ENCODE data around the gene PGBD5. TPM values are rescaled to one million over a fixed set of nuclear protein-coding genes. Genes with fewer than 3 reads are reported as not detected.

Gene PGBD5
- total RNA-seq, 4 donors from 2014 or later = 1.0 to 4.5 (median 1.9) TPM

DNA sequence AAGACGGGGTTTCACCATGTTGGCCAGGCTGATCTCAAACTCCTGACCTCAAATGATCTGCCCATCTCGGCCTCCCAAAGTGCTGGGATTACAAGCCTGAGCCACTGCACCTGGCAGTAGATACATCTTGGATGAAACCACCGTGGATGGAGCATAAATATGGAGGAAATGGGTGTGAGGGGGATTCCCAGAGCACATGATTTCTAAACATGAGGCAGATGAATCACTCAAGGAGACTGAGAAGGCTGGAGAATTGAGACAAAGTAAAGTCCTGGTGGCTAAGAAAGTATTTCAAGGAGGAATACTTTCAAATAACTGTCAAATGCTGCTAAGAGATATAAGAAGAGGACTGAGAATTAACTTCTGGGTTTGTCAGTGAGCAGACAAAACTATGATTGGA, 5.4 kb upstream of the PGBD5 start:
- no peaks in the 10 kb centered on the region for H3K4me1 ChIP-seq
- ATAC-seq (no peak), DNase-seq (no peak)
- no peak for TF ChIP-seq POLR2A (IDR thresholded peaks at IDR 0.05)
- TF ChIP-seq, protein P1, sequence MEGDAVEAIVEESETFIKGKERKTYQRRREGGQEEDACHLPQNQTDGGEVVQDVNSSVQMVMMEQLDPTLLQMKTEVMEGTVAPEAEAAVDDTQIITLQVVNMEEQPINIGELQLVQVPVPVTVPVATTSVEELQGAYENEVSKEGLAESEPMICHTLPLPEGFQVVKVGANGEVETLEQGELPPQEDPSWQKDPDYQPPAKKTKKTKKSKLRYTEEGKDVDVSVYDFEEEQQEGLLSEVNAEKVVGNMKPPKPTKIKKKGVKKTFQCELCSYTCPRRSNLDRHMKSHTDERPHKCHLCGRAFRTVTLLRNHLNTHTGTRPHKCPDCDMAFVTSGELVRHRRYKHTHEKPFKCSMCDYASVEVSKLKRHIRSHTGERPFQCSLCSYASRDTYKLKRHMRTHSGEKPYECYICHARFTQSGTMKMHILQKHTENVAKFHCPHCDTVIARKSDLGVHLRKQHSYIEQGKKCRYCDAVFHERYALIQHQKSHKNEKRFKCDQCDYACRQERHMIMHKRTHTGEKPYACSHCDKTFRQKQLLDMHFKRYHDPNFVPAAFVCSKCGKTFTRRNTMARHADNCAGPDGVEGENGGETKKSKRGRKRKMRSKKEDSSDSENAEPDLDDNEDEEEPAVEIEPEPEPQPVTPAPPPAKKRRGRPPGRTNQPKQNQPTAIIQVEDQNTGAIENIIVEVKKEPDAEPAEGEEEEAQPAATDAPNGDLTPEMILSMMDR (IDR thresholded peaks at IDR 0.05 in 4 of 5, conservative IDR thresholded peaks at IDR 0.05 in 1 of 5) = no peak
- no peaks in the 10 kb centered on the region for H3K36me3 ChIP-seq
- no peaks in the 10 kb centered on the region for H3K9me3 ChIP-seq
- H3K27ac ChIP-seq = no peak overlapping the region
- H3K27me3 ChIP-seq = peaks cover 0 to 2% (median 0%) of the 10 kb centered on the region in 3 donors
- H3K4me3 ChIP-seq = no peak overlapping the region
- in situ Hi-C loops (cut with MboI; ENCODE audit: low sequenced_read_pairs in 4 of 4) = no loop called here
- intact Hi-C loops (cut with DNase I; ENCODE audit: low total_unique reads) = no loop called here

DNA sequence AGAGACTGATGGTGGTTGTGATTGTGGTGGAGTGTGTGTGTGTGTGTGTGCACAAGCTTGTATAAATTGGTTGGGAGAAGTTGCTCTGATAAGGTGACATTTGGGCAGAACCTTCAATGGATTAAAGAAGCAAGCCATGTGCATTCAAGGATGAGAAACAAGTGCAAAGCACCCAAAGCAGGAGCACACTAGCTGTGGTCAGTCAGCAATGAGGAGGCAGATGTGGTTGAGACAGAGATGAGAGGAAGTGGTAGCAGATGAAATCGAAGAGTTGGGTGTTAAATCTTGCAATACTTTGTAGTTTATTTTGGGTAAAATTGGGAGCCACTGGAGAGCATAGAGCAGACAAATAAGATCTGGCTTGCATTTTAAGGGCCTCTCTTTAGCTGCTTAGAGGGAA, 4.4 kb upstream of the PGBD5 start:
- H3K9me3 ChIP-seq = no peaks in the 10 kb centered on the region
- no peaks in the 10 kb centered on the region for H3K36me3 ChIP-seq
- TF ChIP-seq, protein P1 (IDR thresholded peaks at IDR 0.05 in 4 of 5, conservative IDR thresholded peaks at IDR 0.05 in 1 of 5) = no peak
- no peak for TF ChIP-seq POLR2A (IDR thresholded peaks at IDR 0.05)
- no peaks in the 10 kb centered on the region for H3K4me1 ChIP-seq
- DNase-seq = no peak
- peaks cover 0 to 2% (median 0%) of the 10 kb centered on the region in 3 donors for H3K27me3 ChIP-seq
- in situ Hi-C loops (cut with MboI; ENCODE audit: low sequenced_read_pairs in 4 of 4) (no loop called here), intact Hi-C loops (cut with DNase I; ENCODE audit: low total_unique reads) (no loop called here)
- no peak overlapping the region for H3K4me3 ChIP-seq
- ATAC-seq = no peak
- H3K27ac ChIP-seq = no peak overlapping the region

DNA sequence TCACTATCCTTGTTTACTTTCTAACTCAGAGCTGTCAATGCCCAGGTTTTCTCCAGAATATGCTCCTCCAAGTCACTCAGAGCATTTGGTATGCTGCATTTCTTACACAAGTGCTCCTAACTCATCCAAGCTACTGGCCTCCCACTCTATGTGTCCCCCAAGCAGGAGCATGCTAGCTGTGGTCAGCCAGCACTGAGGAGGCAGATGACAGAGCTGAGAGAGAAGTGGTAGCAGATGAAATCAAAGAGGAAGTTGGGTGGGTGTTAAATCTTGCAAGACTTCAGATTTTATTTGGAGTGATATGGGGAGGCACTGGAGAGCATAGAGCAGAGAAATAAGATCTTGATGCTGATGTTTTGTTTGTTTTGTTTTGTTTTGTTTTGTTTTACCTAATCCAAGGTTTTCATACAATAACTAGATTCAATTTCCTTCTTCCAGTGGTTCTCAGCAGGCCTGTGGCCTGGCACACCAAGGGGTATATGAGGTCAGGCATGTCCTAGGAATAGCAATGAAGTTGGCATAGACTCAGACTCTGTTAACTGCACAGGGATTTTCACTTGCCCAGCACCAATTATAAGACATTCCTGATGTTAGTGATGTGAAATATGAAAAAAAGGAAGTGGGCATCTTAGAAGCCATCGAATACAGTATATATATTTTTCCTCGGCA, 3.1 kb upstream of the PGBD5 start:
- peaks cover 0 to 14% (median 2%) of the 10 kb centered on the region in 3 donors for H3K27me3 ChIP-seq
- in situ Hi-C loops (cut with MboI; ENCODE audit: low sequenced_read_pairs in 4 of 4) = no loop called here
- TF ChIP-seq, protein P1 (IDR thresholded peaks at IDR 0.05 in 4 of 5, conservative IDR thresholded peaks at IDR 0.05 in 1 of 5) = no peak
- no peak for TF ChIP-seq POLR2A (IDR thresholded peaks at IDR 0.05)
- no peaks in the 10 kb centered on the region for H3K36me3 ChIP-seq
- ATAC-seq (no peak), DNase-seq (no peak)
- H3K27ac ChIP-seq = no peak overlapping the region
- H3K9me3 ChIP-seq = no peaks in the 10 kb centered on the region
- intact Hi-C loops (cut with DNase I; ENCODE audit: low total_unique reads) = no loop called here
- no peak overlapping the region for H3K4me3 ChIP-seq
- peaks cover 0 to 5% of the 10 kb centered on the region in 2 donors for H3K4me1 ChIP-seq

DNA sequence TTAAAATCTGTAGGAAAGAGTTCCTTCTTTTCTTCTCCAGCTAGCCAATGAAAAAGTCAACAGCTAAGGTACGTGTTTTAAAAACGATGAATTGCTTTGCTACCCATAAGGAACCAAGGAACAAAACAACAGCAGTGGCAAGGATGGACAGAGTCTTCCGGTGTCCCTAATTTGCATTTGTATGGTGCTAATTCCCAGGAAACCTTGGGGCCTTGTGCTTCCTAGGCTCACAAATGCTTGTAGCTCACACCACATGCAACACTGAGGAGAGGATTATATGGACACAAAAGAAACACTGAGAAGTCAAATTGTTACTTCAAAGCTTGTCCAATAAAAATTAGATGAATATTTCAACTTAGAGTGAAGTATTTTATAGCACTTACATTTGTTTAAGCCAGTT, 1.8 kb upstream of the PGBD5 start:
- in situ Hi-C loops (cut with MboI; ENCODE audit: low sequenced_read_pairs in 4 of 4) = no loop called here
- Histone ChIP-seq H3K27me3 (peaks cover 0 to 25% (median 4%) of the 10 kb centered on the region in 3 donors), H3K27ac (no peak overlapping the region), H3K36me3 (no peaks in the 10 kb centered on the region), H3K4me3 (no peak overlapping the region), H3K9me3 (no peaks in the 10 kb centered on the region), H3K4me1 (peaks cover 0 to 5% of the 10 kb centered on the region in 2 donors)
- TF ChIP-seq POLR2A (IDR thresholded peaks at IDR 0.05) = no peak
- TF ChIP-seq, protein P1 (IDR thresholded peaks at IDR 0.05 in 4 of 5, conservative IDR thresholded peaks at IDR 0.05 in 1 of 5) = no peak
- ATAC-seq (no peak), DNase-seq (no peak)
- intact Hi-C loops (cut with DNase I; ENCODE audit: low total_unique reads) = no loop called here
